Measurements from ENCODE around the gene PRDM16. TPM values are rescaled to one million over a fixed set of nuclear protein-coding genes. Genes with fewer than 3 reads are reported as not detected.
A peak's percentile ranks its signal among the peaks of the same experiment; 100 is the strongest.

PRDM16 gene
- total and polyA plus RNA-seq, 2 of the 13 experiments (the other 11 are each of a cell fraction or from before 2014, with no cell fraction given) = 0.15 to 0.81 TPM

DNA sequence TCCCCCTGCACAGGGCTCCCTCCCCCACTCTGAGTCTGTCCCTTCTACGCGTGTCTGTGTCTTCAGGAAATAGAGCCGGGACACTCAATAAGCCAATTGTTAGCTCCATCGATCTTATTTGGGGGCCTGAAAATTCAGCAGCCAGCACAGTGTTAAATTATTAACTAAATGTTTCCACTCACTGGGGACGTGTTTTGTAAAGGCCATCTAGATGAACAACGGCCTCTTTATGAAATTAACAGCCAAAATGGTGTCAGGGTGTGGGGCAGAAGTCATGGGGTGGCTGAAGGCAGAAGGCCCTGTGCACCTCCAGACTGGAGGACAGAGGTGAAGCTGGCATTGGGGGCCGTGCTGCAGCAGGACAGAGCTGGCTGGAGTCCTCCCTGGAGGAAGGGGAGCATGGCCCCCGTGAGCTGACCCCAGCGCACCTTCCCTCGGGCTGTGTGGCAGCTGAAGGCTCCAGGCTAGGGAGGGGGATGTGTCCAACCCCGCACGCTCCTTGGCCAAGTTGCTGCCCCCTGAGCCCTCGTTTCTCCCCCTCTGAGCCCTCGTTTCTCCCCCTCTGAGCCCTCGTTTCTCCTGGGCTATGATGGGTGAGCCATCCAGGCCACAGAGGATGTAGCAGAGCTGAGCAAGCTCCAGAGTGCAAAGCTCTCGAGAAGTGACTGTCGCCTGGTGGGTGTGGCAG is 271.7 kb downstream of the PRDM16 start (continued):
- TF ChIP-seq ONECUT2 (CRISPR knock-in tag; IDR thresholded peaks at IDR 0.05) (peak; percentile 95), HNRNPH1 (optimal IDR thresholded peaks at IDR 0.05; ENCODE audit: low read depth, low read length) (no peak), GTF3A (CRISPR knock-in tag; conservative IDR thresholded peaks at IDR 0.05) (no peak), ZFAT (CRISPR knock-in tag; conservative IDR thresholded peaks at IDR 0.05) (no peak), RARG (CRISPR knock-in tag; IDR thresholded peaks at IDR 0.05; ENCODE audit: low read depth) (no peak), ZNF749 (CRISPR knock-in tag; IDR thresholded peaks at IDR 0.05; ENCODE audit: borderline replicate concordance) (peak; percentile 74; the same call in 1 of the 2 replicates), CHCHD3 (CRISPR knock-in tag; IDR thresholded peaks at IDR 0.05) (peak; percentile 33; the same call in 1 of the 2 replicates), HES4 (CRISPR knock-in tag; IDR thresholded peaks at IDR 0.05; ENCODE audit: borderline replicate concordance) (peak; percentile 27; the same call in 1 of the 2 replicates), ZNF605 (CRISPR knock-in tag; IDR thresholded peaks at IDR 0.05) (peak; percentile 62), ZNF619 (CRISPR knock-in tag; IDR thresholded peaks at IDR 0.05) (no peak), MYPOP (CRISPR knock-in tag; IDR thresholded peaks at IDR 0.05) (0 out of 2 replicates have a peak, but pooled peaks have one; percentile 60), HOXA9 (CRISPR knock-in tag; IDR thresholded peaks at IDR 0.05; ENCODE audit: borderline replicate concordance) (no peak), ETV6 (CRISPR knock-in tag; conservative IDR thresholded peaks at IDR 0.05) (no peak), BORCS8-MEF2B (CRISPR knock-in tag; IDR thresholded peaks at IDR 0.05) (peak; percentile 66; the same call in 1 of the 2 replicates), U2AF2 (IDR thresholded peaks at IDR 0.05; ENCODE audit: low read depth, low read length) (no peak), DBP (CRISPR knock-in tag; IDR thresholded peaks at IDR 0.05; ENCODE audit: not compliant biosample characterization) (no peak), IKZF5 (CRISPR knock-in tag; IDR thresholded peaks at IDR 0.05) (peak; percentile 42), CBX1 (IDR thresholded peaks at IDR 0.05; ENCODE audit: low read depth) (peak; percentile 50), DPF2 (CRISPR knock-in tag; IDR thresholded peaks at IDR 0.05; ENCODE audit: borderline replicate concordance, low read depth) (no peak; the same call in 1 of the 2 replicates), STAT5B (CRISPR knock-in tag; IDR thresholded peaks at IDR 0.05) (no peak), ZNF543 (CRISPR knock-in tag; IDR thresholded peaks at IDR 0.05) (no peak), ZNF879 (CRISPR knock-in tag; IDR thresholded peaks at IDR 0.05) (no peak)
- TF ChIP-seq, protein P1, sequence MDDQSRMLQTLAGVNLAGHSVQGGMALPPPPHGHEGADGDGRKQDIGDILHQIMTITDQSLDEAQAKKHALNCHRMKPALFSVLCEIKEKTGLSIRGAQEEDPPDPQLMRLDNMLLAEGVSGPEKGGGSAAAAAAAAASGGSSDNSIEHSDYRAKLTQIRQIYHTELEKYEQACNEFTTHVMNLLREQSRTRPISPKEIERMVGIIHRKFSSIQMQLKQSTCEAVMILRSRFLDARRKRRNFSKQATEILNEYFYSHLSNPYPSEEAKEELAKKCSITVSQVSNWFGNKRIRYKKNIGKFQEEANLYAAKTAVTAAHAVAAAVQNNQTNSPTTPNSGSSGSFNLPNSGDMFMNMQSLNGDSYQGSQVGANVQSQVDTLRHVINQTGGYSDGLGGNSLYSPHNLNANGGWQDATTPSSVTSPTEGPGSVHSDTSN (CRISPR knock-in tag; IDR thresholded peaks at IDR 0.05; ENCODE audit: borderline replicate concordance) = no peak
